Fibroblast of the aortic adventitia (primary cell): ENCODE measurements around the gene SMOC1. TPM values are rescaled to one million over a fixed set of nuclear protein-coding genes. Genes with fewer than 3 reads are reported as not detected.

Source experiments
- DNase-seq: peaks from one replicate; pipeline ENCODE4 v3.0.0-alpha.2; 2010; ENCODE audit warnings: low read depth
- H3K4me3 ChIP-seq: 2 replicates; pipeline ENCODE4 v1.5.1; 2011; ENCODE audit warnings: low read depth, mild to moderate bottlenecking, control low read depth, low read length, moderate library complexity
- total RNA-seq: library from RNA; depleted of rRNA; stranded (reverse); fragments of >200 nt; gene quantifications from 2 replicates; pipeline ENCODE4 v1.2.3, GENCODE V29; 2012; ENCODE audit warnings: low replicate concordance
- TF ChIP-seq, protein P1 (sequence below): IDR thresholded peaks from 2 replicates; pipeline ENCODE4 v1.5.1; 2011; ENCODE audit warnings: mild to moderate bottlenecking, low read length, control low read depth, inconsistent platforms; ENCODE audit not compliant: insufficient read depth

SMOC1 gene
- total RNA-seq, 1 donor = 1.1 TPM

DNA sequence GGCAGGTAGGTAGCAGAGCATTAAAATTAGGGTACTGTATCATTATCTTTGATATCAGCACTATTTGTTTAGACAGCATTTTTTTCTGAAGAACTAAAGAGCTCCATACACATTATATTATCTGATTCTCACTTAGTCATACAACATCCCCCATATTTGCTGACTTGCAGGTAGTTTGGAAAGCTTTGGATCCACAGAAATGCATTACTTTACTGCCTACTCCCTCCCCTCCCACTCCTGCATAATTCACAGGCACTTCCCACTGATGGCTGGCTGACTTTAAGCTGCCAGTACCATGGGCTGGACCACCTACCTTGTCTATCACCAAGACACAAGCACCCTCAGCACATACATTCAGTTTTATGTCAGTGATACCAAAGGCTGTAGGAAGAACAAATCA lies 199.1 kb downstream of the SMOC1 start:
- no peak overlapping the region for H3K4me3 ChIP-seq
- TF ChIP-seq, protein P1, sequence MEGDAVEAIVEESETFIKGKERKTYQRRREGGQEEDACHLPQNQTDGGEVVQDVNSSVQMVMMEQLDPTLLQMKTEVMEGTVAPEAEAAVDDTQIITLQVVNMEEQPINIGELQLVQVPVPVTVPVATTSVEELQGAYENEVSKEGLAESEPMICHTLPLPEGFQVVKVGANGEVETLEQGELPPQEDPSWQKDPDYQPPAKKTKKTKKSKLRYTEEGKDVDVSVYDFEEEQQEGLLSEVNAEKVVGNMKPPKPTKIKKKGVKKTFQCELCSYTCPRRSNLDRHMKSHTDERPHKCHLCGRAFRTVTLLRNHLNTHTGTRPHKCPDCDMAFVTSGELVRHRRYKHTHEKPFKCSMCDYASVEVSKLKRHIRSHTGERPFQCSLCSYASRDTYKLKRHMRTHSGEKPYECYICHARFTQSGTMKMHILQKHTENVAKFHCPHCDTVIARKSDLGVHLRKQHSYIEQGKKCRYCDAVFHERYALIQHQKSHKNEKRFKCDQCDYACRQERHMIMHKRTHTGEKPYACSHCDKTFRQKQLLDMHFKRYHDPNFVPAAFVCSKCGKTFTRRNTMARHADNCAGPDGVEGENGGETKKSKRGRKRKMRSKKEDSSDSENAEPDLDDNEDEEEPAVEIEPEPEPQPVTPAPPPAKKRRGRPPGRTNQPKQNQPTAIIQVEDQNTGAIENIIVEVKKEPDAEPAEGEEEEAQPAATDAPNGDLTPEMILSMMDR = no peak
- DNase-seq = no peak

DNA sequence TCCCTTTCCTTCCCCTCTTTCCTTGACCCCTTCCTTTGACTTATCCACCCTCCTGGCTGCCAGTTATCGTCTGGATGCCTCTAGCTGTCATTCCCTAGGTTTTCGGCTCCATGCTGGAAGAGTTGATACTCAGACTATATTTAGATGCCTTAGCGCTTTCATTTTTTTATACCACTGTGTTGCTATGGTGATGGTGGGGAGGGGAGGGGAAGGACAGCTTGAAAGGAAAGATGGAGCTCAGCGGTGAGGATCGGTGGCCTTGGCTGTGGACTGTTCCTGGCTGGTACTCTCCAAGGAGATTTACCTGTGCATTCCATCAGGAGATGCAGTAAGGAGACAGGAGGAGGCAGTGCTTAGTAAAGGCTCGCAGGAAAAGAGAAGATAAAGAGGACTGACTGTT lies 200.9 kb downstream of the SMOC1 start:
- TF ChIP-seq, protein P1 = no peak
- H3K4me3 ChIP-seq = no peak overlapping the region
- DNase-seq = no peak

Other genes with a start within 250 kb of the SMOC1 start
- gene SRSF5, start 112.3 kb upstream of the SMOC1 start, total RNA-seq = 101 and 618 TPM in 2 replicates
- not detected in 2 replicates for gene SLC10A1, start 82.2 kb upstream of the SMOC1 start, total RNA-seq